HG03571 (cell line): ENCODE results near the gene SLC66A1.

Experiments used
- ATAC-seq: cut with Tn5 transposase; IDR thresholded peaks from one replicate; pipeline ENCODE4 v1.9.1; 2021; ENCODE audit not compliant: unreplicated experiment

The SLC66A1 gene

DNA sequence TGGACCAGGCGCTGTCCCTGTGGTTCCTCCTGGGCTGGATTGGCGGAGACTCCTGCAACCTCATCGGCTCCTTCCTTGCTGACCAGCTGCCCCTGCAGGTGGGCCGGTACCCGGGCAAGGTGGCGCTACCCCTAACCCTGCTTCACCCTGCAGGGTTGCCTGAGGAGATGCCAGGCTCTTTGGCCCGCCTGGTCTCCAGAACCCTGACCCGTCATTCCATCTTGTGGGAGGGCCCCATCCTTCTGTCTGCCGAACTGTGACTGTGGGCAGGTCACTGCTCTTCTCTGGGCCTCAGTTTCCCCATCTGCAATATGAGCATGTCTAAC is 12.5 kb downstream of the SLC66A1 start:
- ATAC-seq, result no peak

GRCh38 chr1:19325368-19325957 is 13.3 kb downstream of the SLC66A1 start:
- no peak for ATAC-seq

DNA sequence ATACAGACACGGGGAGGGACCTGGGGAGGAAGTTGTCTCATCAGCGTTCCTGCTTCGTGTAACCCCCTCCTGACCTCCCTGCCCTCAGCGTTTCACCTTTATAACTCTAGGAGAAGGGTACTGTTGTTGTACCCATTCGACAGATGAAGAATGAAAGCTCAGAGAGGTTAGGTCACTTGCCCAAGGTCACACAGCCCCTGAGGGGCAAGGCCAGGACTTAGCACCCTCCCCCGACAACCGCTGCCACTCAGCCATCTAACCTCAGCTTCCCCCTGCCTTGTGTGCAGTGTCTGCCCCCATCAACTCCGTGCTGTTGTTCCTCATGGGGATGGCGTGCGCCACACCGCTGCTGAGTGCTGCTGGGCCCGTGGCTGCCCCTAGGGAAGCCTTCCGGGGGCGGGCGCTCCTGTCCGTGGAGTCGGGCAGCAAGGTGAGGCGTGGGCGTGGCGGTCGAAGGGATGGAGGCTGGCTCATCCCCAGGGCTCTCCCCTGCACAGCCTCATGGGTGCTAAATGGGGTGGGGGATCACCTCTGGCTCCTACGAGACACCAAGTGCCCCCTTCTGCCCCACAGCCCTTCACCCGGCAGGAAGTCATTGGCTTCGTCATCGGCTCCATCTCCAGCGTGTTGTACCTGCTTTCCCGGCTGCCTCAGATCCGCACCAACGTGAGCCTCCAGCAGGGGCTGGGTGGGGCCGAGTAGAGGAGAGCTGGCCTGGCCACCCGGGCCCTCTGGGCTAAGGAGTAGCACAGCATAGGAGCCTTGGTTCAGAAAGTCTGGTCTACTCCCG is 14.0 kb downstream of the SLC66A1 start:
- ATAC-seq, result no peak

DNA sequence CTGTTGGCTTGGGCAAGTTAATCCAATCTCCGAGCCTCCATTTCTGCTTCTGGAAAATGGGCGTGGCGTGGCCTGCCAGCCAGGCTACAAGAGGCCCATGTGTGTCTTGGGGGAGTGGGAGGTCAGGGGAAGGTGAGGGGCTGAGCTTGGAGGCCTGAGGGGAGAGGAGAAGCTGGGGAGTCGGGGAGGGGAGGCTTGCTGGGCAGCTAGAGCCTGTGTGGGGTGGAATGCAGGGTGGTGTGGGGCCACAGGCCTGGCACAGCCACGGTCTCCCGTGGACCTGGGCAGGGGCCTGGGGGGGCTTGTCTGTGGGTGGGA is 14.6 kb downstream of the SLC66A1 start:
- no peak for ATAC-seq

- ATAC-seq, result no peak
Observed at GRCh38 chr1:19327301-19327700, 15.2 kb downstream of the SLC66A1 start.

GRCh38 chr1:19327736-19328135 is 15.6 kb downstream of the SLC66A1 start:
- ATAC-seq, result no peak

DNA sequence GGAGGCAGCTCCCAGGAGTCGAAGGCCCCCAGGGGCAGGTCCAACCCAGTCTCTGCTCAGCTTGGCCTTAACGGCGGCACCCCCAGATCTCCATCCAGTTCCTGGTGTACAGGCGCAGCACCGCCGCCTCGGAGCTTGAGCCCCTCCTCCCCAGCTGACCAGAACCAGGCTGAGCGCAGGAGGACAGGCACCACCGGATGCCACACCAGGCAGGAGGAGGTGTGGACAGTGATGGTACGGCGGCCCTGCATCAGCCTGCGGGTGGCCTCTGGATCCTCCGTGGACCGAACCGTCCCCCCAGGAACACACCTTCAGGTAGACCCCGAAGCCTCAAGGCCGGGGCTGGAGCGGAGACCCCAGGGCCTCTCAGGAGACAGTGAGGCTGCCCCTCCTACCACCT is 16.4 kb downstream of the SLC66A1 start:
- ATAC-seq, result no peak

DNA sequence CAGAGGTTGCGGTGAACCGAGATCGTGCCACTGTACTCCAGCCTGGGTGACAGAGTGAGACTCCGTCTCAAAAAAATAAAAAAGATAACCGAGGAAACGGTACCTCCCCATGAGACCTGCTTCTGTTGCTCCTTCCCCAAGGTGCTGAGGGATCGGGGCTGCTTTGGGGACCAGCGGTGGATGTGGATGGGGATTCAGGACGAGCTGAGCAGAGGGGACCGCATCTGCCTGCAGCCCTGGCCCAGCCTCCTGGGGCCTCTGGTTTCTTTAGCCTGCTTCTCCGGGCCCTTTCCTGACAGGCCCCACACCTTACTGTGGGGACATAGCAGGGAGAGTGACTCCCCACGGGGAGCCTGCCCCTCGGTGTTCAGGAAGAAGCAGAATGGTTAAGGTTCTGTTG is 17.1 kb downstream of the SLC66A1 start:
- no peak for ATAC-seq

- ATAC-seq, result no peak
Observed at GRCh38 chr1:19329611-19330010, 17.5 kb downstream of the SLC66A1 start.

- ATAC-seq, result no peak
Observed at GRCh38 chr1:19330449-19331135, 18.5 kb downstream of the SLC66A1 start.

DNA sequence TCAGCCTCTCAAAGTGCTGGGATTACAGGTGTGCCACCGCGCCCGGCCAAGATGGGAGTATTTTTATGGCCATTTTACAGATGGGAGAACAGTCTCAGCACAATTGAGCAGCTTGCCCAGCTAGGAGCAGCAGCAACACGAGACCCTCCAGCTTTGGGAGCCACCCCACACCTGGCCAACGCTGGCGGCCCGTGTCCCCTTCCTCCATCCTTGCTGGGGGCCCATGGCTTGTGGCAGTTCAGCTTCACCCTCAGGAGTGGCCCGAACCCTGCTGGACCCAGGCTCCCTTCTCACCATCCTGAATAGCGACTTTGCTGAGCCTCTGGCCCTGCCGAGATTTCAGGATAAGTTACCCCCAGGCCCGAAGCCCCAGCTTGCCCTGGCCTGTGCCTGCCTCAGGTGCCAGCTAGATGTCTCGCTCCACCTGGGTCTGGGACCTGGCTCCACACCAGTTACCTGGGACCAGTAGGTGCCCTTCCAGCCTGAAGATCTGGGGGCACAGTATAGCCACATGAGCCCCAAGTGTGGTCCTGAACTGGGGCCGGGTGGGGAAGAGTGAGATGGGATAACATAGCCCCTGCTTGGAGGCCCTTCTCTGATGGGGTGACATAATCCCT is 19.2 kb downstream of the SLC66A1 start:
- no peak for ATAC-seq

DNA sequence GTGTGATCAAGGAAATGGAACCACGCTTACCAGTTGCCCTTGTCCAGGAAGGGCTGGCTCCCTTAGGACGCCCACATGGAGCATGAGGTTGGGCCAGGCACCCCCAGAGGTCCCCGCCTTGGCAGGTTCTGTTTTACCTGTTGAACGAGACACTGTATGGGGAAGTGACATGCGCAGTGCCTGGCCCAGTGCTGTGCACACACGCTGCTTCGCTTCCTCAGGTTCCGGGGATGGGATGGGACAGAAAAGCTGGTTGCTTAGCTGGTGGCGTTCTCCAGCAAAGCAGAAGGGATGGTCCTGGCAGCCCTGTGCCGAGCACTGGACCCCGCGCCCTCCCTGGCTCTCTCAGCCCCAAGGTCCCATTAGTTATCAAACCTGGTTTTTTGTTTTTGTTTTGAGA is 20.7 kb downstream of the SLC66A1 start:
- ATAC-seq, result no peak

GRCh38 chr1:19333587-19334354 is 21.6 kb downstream of the SLC66A1 start:
- ATAC-seq, result no peak

GRCh38 chr1:19336543-19336942 is 24.4 kb downstream of the SLC66A1 start:
- no peak for ATAC-seq

DNA sequence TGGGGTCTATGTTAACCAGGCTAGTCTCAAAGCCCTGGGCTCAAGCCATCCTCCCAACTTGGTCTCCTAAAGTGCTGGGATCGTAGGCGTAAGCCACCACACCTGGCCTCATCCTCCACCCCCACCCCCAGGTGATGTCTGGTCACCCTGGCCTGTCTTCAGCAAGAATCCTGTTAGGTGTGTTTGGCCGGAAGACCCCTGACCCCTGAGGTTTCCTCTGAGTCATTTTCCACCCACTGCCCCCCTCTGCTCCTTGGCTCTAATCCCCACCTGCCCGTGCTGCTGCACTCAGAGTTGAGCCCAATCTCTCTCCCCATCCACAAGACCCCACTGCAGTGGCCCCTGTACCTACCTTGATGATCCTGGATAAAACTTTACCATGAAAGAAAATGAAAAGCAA is 25.2 kb downstream of the SLC66A1 start:
- no peak for ATAC-seq

DNA sequence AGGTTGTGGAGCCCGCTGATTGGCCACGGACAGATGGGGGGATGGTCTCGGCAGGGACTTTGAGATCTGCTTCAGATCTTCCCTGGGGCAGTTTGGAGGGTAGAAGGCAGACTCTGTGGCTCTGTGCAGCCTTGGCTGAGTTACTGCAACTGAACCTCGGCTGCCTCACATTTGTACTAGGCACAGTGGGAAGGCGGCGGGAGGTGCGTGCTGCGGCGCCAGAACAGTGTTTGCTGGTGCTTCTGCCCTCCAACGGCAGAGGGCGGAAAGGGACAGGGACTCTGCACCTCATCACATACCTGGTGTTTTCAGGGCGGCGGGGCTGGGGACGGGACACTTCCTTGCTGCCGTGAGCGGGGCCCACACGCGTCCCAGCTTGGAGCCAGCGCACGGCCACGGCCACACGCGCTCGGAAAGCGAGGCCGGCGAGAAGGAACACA is 26.2 kb downstream of the SLC66A1 start:
- ATAC-seq, result no peak

DNA sequence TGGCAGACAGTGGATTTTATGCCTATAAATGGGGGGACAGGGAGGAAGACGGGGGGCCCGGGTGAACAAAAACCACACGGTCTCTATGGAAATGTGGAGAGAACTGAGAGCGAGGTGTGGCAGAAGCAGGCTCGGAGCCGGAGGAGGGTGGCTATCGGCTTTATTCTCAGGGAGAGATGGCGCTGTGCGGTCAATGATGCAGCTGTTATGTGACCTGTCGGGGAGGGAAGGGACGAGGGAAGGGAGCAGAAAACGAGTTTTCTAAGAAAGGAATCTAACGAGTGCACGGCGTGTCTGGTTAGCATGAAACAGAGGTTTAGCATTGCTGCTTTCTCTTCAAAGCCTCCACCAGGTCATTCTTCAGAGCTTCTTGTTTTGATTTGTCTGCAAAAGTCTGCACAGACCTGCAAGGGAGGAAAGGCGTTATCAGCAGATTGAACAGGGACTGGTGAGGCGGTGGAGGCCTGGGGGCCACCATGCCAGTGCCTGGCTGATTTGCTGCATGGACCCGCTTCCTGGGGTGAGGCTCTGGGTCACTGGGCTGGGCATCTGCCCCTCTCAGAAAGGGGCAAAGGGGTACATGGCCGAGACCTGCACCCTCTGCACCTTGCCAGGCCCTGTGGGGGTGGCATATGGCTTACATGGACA is 27.2 kb downstream of the SLC66A1 start:
- no peak for ATAC-seq

- no peak for ATAC-seq
Observed at GRCh38 chr1:19340387-19340937, 28.3 kb downstream of the SLC66A1 start.

- no peak for ATAC-seq
Observed at GRCh38 chr1:19341201-19342061, 29.3 kb downstream of the SLC66A1 start.
